GM23248 (cell line): ENCODE measurements around the gene TEPSIN.

ENCODE experiments used
- EZH2 ChIP-seq: fragments of 200-600 bp; sonication (generic); IDR thresholded peaks from 2 replicates; pipeline ENCODE4 v1.6.1; 2018; ENCODE audit warnings: antibody characterized with exemption, mild to moderate bottlenecking; ENCODE audit not compliant: insufficient read depth, poor library complexity, severe bottlenecking
- EZH2phosphoT487 ChIP-seq: fragments of 200-600 bp; sonication (generic); IDR thresholded peaks from 2 replicates; pipeline ENCODE4 v1.6.1; 2018; ENCODE audit warnings: antibody characterized with exemption, moderate library complexity, mild to moderate bottlenecking, low read depth; ENCODE audit not compliant: insufficient read depth

- TF ChIP-seq EZH2 (no peak), EZH2phosphoT487 (no peak)
Observed at GRCh38 chr17:81231121-81231645, 7.7 kb downstream of the TEPSIN start.
